Measurements from ENCODE around the gene SKP1. TPM values are rescaled to one million over a fixed set of nuclear protein-coding genes. Genes with fewer than 3 reads are reported as not detected.

The SKP1 gene
- polyA plus RNA-seq, 3 donors = 182 to 787 (median 735) TPM

- Mint-ChIP-seq H3K9me3 (peaks cover 0 to 11% (median 5%) of the 10 kb centered on the region in 7 donors), H3K27me3 (ENCODE audit: low read depth in 3 of 3) (peaks cover 39 to 47% (median 42%) of the 10 kb centered on the region in 3 donors), H3K27ac (no peak overlapping the region), H3K36me3 (peaks cover 4 to 5% of the 10 kb centered on the region in 2 donors), H3K4me1 (peaks cover 8% of the 10 kb centered on the region), H3K4me3 (no peak overlapping the region)
- TF ChIP-seq, protein P1, sequence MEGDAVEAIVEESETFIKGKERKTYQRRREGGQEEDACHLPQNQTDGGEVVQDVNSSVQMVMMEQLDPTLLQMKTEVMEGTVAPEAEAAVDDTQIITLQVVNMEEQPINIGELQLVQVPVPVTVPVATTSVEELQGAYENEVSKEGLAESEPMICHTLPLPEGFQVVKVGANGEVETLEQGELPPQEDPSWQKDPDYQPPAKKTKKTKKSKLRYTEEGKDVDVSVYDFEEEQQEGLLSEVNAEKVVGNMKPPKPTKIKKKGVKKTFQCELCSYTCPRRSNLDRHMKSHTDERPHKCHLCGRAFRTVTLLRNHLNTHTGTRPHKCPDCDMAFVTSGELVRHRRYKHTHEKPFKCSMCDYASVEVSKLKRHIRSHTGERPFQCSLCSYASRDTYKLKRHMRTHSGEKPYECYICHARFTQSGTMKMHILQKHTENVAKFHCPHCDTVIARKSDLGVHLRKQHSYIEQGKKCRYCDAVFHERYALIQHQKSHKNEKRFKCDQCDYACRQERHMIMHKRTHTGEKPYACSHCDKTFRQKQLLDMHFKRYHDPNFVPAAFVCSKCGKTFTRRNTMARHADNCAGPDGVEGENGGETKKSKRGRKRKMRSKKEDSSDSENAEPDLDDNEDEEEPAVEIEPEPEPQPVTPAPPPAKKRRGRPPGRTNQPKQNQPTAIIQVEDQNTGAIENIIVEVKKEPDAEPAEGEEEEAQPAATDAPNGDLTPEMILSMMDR (IDR thresholded peaks at IDR 0.05) = no peak
- intact Hi-C loops (cut with micrococcal nuclease) = no loop called here
- peaks cover 28 to 36% of the 10 kb centered on the region in 2 donors for H3K27me3 ChIP-seq (ENCODE audit: control insufficient read depth in 2 of 2, insufficient read depth in 2 of 2, low read length in 2 of 2)
- DNase-seq = no peak
- H3K9me3 ChIP-seq (replicated peaks in 1 of 2; ENCODE audit: control insufficient read depth in 1 of 2, insufficient read depth in 1 of 2, low read length in 2 of 2) = peaks cover 0 to 8% of the 10 kb centered on the region in 2 donors
- no peak overlapping the region for H3K27ac ChIP-seq (ENCODE audit: low read depth in 1 of 2, low read length in 2 of 2)
- no peaks in the 10 kb centered on the region for H3K79me2 ChIP-seq (ENCODE audit: insufficient read depth, low read length)
- peaks cover 11 to 16% of the 10 kb centered on the region in 2 donors for H3K4me1 ChIP-seq (ENCODE audit: control insufficient read depth in 1 of 2, insufficient read depth in 2 of 2, low read length in 2 of 2)
- H3K9ac ChIP-seq (ENCODE audit: insufficient read depth, low read length, poor library complexity, severe bottlenecking) = no peak overlapping the region
- no peak overlapping the region for H3K4me3 ChIP-seq (replicated peaks in 1 of 3; ENCODE audit: low read depth in 2 of 3, low read length in 3 of 3)
- WGBS (ENCODE audit: insufficient coverage) = 62% methylated on average over 4 of the region's 10 CpGs
- no peak overlapping the region for H2AFZ ChIP-seq (ENCODE audit: insufficient read depth, low read depth, low read length, poor library complexity, severe bottlenecking)
- no peak overlapping the region for H3K4me2 ChIP-seq (replicated peaks; ENCODE audit: extremely low read depth, low read length, poor library complexity, severe bottlenecking)
- no peaks in the 10 kb centered on the region for H4K20me1 ChIP-seq (ENCODE audit: insufficient read depth, low read length)
- H3K36me3 ChIP-seq (replicated peaks in 1 of 2; ENCODE audit: control insufficient read depth in 1 of 2, insufficient read depth in 2 of 2, low read length in 2 of 2) = no peaks in the 10 kb centered on the region
Measured at GRCh38 chr5:134110382-134110781, 66.4 kb downstream of the SKP1 start.

DNA sequence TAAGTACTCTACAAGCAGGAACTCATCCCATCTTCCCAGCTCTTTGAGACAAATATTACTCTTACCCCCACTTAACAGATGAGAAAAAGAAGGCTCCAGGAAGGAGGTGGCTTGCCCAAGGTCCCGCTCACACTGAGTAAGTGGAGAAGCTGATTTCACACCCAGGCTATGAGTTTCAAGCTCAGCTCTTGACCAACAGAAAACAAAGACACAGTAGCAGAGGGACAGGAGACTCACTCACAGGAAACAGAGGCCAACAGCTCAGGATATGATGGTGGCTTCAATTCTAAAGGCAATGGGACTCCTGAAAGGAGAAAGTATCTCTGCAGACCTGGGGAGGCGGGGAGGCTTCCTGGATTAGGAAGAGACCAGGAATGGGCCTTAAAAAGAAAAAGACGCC is 69.0 kb downstream of the SKP1 start:
- no peak for DNase-seq
- no CpG with 5 or more reads among the region's 3 CpGs for WGBS (ENCODE audit: insufficient coverage)
- no peak overlapping the region for H3K4me3 ChIP-seq (replicated peaks in 1 of 3; ENCODE audit: low read depth in 2 of 3, low read length in 3 of 3)
- Mint-ChIP-seq H3K4me3 (no peak overlapping the region), H3K27ac (no peak overlapping the region), H3K9me3 (peaks cover 0 to 2% (median 0%) of the 10 kb centered on the region in 7 donors), H3K4me1 (no peaks in the 10 kb centered on the region), H3K36me3 (no peaks in the 10 kb centered on the region), H3K27me3 (ENCODE audit: low read depth in 3 of 3) (peaks cover 26 to 28% (median 28%) of the 10 kb centered on the region in 3 donors)
- intact Hi-C loops (cut with micrococcal nuclease) = no loop called here
- TF ChIP-seq, protein P1 (IDR thresholded peaks at IDR 0.05) = no peak
- H3K27me3 ChIP-seq (ENCODE audit: control insufficient read depth in 2 of 2, insufficient read depth in 2 of 2, low read length in 2 of 2) = peaks cover 15 to 21% of the 10 kb centered on the region in 2 donors
- H3K4me1 ChIP-seq (ENCODE audit: control insufficient read depth in 1 of 2, insufficient read depth in 2 of 2, low read length in 2 of 2) = no peaks in the 10 kb centered on the region
- no peak overlapping the region for H2AFZ ChIP-seq (ENCODE audit: insufficient read depth, low read depth, low read length, poor library complexity, severe bottlenecking)
- no peaks in the 10 kb centered on the region for H3K79me2 ChIP-seq (ENCODE audit: insufficient read depth, low read length)
- H3K27ac ChIP-seq (ENCODE audit: low read depth in 1 of 2, low read length in 2 of 2) = no peak overlapping the region
- no peaks in the 10 kb centered on the region for H3K36me3 ChIP-seq (replicated peaks in 1 of 2; ENCODE audit: control insufficient read depth in 1 of 2, insufficient read depth in 2 of 2, low read length in 2 of 2)
- H3K4me2 ChIP-seq (replicated peaks; ENCODE audit: extremely low read depth, low read length, poor library complexity, severe bottlenecking) = no peak overlapping the region
- peaks cover 0 to 1% of the 10 kb centered on the region in 2 donors for H3K9me3 ChIP-seq (replicated peaks in 1 of 2; ENCODE audit: control insufficient read depth in 1 of 2, insufficient read depth in 1 of 2, low read length in 2 of 2)
- no peaks in the 10 kb centered on the region for H4K20me1 ChIP-seq (ENCODE audit: insufficient read depth, low read length)
- H3K9ac ChIP-seq (ENCODE audit: insufficient read depth, low read length, poor library complexity, severe bottlenecking) = no peak overlapping the region

Measured in CD14-positive monocyte (primary cell).